DOHH2 (cell line): ENCODE data around the gene PRKAB1.
"Not testable (repeated sequence)": the region's sequence is repeated elsewhere in the genome, so short reads cannot be mapped to it uniquely, and the experiment has no call there.

Experiments used
- H3F3A ChIP-seq: fragments of 200-600 bp; sonication (generic), shearing (Covaris generic); 2 replicates; pipeline ENCODE4 v1.6.0; 2016; ENCODE audit warnings: antibody characterized with exemption, mild to moderate bottlenecking; ENCODE audit not compliant: control insufficient read depth, insufficient read depth
- H3K27ac ChIP-seq: fragments of 200-600 bp; sonication (generic); 2 replicates; pipeline ENCODE4 v1.5.1; 2014; ENCODE audit warnings: low read depth, mild to moderate bottlenecking, low read length, moderate library complexity
- H3K27me3 ChIP-seq: fragments of 200-600 bp; sonication (generic); 2 replicates; pipeline ENCODE4 v1.6.1; 2014; ENCODE audit warnings: mild to moderate bottlenecking, low read length, mixed read lengths; ENCODE audit not compliant: control insufficient read depth
- H3K36me3 ChIP-seq: fragments of 200-600 bp; sonication (generic); 2 replicates; pipeline ENCODE4 v1.6.1; 2014; ENCODE audit warnings: mild to moderate bottlenecking, low read length, moderate library complexity, mixed read lengths; ENCODE audit not compliant: control insufficient read depth
- H3K4me1 ChIP-seq: fragments of 200-600 bp; sonication (generic); 2 replicates; pipeline ENCODE4 v1.6.1; 2014; ENCODE audit warnings: mild to moderate bottlenecking, low read length, mixed read lengths; ENCODE audit not compliant: control insufficient read depth
- H3K4me2 ChIP-seq: fragments of 200-600 bp; sonication (generic); 2 replicates; pipeline ENCODE4 v1.6.0; 2014; ENCODE audit warnings: mild to moderate bottlenecking, low read length, moderate library complexity
- H3K4me3 ChIP-seq: fragments of 200-600 bp; sonication (generic); 2 replicates; pipeline ENCODE4 v1.5.1; 2014; ENCODE audit warnings: mild to moderate bottlenecking, low read length, mixed read lengths
- H3K79me2 ChIP-seq: fragments of 200-600 bp; sonication (generic); 2 replicates; pipeline ENCODE4 v1.6.1; 2014; ENCODE audit warnings: mild to moderate bottlenecking, low read length, mixed read lengths; ENCODE audit not compliant: control insufficient read depth
- H3K9me2 ChIP-seq: fragments of 200-600 bp; sonication (generic); replicated peaks from 2 replicates; pipeline ENCODE4 v1.6.1; 2014; ENCODE audit warnings: mild to moderate bottlenecking, low read length, mixed read lengths; ENCODE audit not compliant: control insufficient read depth
- H3K9me3 ChIP-seq: fragments of 200-600 bp; sonication (generic); 2 replicates; pipeline ENCODE4 v1.6.1; 2014; ENCODE audit warnings: antibody characterized with exemption, low read length, mixed read lengths; ENCODE audit not compliant: control insufficient read depth, insufficient read depth
- H4K20me1 ChIP-seq: fragments of 200-600 bp; sonication (generic); 2 replicates; pipeline ENCODE4 v1.6.0; 2014; ENCODE audit warnings: low read depth, mild to moderate bottlenecking, antibody characterized with exemption, low read length, moderate library complexity; ENCODE audit not compliant: control insufficient read depth, insufficient read depth
- EZH2phosphoT487 ChIP-seq: fragments of 200-600 bp; sonication (generic); IDR thresholded peaks from 2 replicates; pipeline ENCODE4 v1.6.1; 2017; ENCODE audit warnings: borderline replicate concordance, mild to moderate bottlenecking, antibody characterized with exemption, low read length, moderate library complexity, mixed read lengths
- TF ChIP-seq, protein P1 (sequence below): fragments of 200-600 bp; sonication (generic); IDR thresholded peaks from one replicate; pipeline ENCODE4 v1.5.1; 2014; ENCODE audit warnings: antibody characterized with exemption, mild to moderate bottlenecking, low read depth, low read length; ENCODE audit not compliant: poor library complexity, severe bottlenecking

The PRKAB1 gene

GRCh38 chr12:119704065-119704747 is 36.3 kb downstream of the PRKAB1 start:
- Histone ChIP-seq H3K9me3 (no peaks in the 10 kb centered on the region), H3K4me3 (no peak overlapping the region), H3K27me3 (no peaks in the 10 kb centered on the region), H3K27ac (no peak overlapping the region), H3K4me1 (no peaks in the 10 kb centered on the region), H3K9me2 (no peaks in the 10 kb centered on the region), H3K79me2 (no peaks in the 10 kb centered on the region), H3F3A (no peaks in the 10 kb centered on the region), H3K4me2 (no peak overlapping the region), H3K36me3 (peaks cover 45% of the 10 kb centered on the region), H4K20me1 (no peaks in the 10 kb centered on the region)
- TF ChIP-seq, protein P1, sequence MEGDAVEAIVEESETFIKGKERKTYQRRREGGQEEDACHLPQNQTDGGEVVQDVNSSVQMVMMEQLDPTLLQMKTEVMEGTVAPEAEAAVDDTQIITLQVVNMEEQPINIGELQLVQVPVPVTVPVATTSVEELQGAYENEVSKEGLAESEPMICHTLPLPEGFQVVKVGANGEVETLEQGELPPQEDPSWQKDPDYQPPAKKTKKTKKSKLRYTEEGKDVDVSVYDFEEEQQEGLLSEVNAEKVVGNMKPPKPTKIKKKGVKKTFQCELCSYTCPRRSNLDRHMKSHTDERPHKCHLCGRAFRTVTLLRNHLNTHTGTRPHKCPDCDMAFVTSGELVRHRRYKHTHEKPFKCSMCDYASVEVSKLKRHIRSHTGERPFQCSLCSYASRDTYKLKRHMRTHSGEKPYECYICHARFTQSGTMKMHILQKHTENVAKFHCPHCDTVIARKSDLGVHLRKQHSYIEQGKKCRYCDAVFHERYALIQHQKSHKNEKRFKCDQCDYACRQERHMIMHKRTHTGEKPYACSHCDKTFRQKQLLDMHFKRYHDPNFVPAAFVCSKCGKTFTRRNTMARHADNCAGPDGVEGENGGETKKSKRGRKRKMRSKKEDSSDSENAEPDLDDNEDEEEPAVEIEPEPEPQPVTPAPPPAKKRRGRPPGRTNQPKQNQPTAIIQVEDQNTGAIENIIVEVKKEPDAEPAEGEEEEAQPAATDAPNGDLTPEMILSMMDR: no peak

- Histone ChIP-seq H3K27me3 (no peaks in the 10 kb centered on the region), H3K27ac (no peak overlapping the region), H3K9me2 (no peaks in the 10 kb centered on the region), H3K36me3 (peaks cover 51% of the 10 kb centered on the region), H3K4me2 (no peak overlapping the region), H3K79me2 (no peaks in the 10 kb centered on the region), H3K4me3 (no peak overlapping the region), H3K4me1 (no peaks in the 10 kb centered on the region), H4K20me1 (no peaks in the 10 kb centered on the region), H3F3A (no peaks in the 10 kb centered on the region), H3K9me3 (no peaks in the 10 kb centered on the region)
- TF ChIP-seq EZH2phosphoT487: no peak
- TF ChIP-seq, protein P1: no peak
Observed at GRCh38 chr12:119705182-119705581, 37.2 kb downstream of the PRKAB1 start.

DNA sequence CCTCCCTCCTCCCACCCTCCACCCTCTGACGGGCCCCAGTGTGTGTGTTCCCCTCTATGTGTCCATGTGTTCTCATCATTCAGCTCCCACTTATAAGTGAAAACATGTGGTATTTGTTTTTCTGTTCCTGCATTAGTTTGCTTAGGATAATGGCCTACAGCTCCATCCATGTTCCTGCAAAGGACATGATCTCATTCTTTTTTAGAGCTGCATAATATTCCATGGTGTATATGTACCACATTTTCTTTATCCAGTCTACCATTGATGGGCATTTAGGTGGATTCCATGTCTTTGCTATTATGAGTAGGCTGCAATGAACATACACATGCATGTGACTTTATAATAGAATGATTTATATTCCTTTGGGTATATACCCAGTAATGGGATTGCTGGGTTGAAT is 38.5 kb downstream of the PRKAB1 start:
- not testable (repeated sequence) for H3K9me3 ChIP-seq, H3K79me2 ChIP-seq, H3F3A ChIP-seq, H3K27ac ChIP-seq, H3K4me1 ChIP-seq, H3K4me3 ChIP-seq, H3K27me3 ChIP-seq, H3K4me2 ChIP-seq, H3K9me2 ChIP-seq, H4K20me1 ChIP-seq
- peaks cover 58% of the 10 kb centered on the region for H3K36me3 ChIP-seq

GRCh38 chr12:119710374-119710964 is 42.5 kb downstream of the PRKAB1 start:
- Histone ChIP-seq H3K36me3 (peaks cover 84% of the 10 kb centered on the region), H3K9me2 (no peaks in the 10 kb centered on the region), H4K20me1 (no peaks in the 10 kb centered on the region), H3K4me2 (no peak overlapping the region), H3K27ac (no peak overlapping the region), H3K4me3 (no peak overlapping the region), H3K79me2 (no peaks in the 10 kb centered on the region), H3F3A (no peaks in the 10 kb centered on the region), H3K4me1 (no peaks in the 10 kb centered on the region), H3K9me3 (no peaks in the 10 kb centered on the region), H3K27me3 (no peaks in the 10 kb centered on the region)
- TF ChIP-seq, protein P1: no peak
- no peak for TF ChIP-seq EZH2phosphoT487
